ENCODE measurements around the gene TTC24.

TTC24 gene

DNA sequence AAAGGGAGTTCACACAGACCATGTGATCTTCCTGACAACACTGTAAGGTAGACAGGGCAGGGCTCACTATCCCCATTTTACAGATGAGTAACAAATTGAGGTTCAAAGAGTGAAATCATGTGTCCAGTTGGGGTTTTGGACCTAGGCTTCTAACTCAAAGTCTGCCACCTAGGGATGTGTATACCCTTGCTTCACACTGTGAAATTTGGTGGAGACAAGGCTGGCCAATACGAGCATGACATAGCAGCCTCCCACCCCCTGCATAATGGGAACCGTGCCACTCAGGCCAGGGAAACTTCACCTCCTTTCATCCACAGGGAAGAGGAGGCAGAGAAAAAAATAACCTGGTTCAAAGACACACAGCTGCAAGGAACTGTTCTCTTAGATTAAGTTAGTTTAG, 14.0 kb upstream of the TTC24 start:
- FAIRE-seq (no peak), DNase-seq (ENCODE audit: insufficient read length, low spot score) (no peak)
- TF ChIP-seq POLR2A (IDR thresholded peaks at IDR 0.05; ENCODE audit: low read depth, low read length) = no peak

DNA sequence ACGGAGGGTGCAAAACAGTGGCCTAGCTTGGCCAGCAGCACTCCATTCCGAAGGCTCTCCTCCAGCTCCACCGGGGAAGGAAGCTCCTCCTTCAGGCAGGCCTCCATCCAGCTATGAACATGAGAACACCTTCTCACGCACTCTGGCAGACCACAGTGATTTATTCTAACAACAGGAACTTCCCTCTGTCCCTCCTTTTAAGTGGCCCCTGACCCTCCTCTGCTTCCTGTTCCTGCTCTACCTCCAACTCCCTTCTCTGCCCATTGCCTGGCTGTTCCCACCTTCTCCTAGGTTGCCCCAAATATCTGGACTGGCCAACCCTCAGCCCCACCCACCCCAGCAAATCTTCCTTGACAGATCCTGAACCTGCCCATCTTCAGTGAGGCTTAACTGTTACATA, 13.1 kb upstream of the TTC24 start:
- no peak for FAIRE-seq
- no peak for TF ChIP-seq POLR2A (IDR thresholded peaks at IDR 0.05; ENCODE audit: low read depth, low read length)

DNA sequence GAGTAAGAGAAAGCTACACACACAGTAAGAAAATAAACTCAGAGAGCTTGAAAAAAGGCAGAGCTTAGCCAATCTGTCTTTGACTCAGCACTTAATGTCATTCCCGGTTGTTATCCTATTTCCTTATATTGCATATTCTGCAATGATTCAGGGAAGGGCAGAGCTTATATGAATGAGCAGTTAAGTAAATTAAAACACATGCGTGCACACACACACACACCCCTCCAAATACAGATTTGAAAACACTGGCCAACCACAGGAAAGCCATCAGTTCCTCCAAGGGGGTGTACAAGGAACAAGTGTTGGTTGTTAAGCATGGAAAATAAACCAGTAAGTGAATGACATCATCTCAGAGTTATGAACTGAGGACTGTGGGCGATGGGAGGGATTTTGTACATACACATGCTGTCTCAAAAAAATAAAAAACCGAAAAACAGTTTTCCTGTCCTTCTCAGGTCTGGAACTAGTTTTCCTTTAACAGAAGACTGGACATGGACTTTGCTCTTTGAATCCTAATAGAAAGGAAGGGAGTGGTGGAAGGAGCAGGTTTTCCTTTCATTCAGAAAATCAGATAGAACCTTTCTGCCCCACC, 8.2 kb upstream of the TTC24 start:
- no peak for TF ChIP-seq POLR2A (IDR thresholded peaks at IDR 0.05; ENCODE audit: low read depth, low read length)
- FAIRE-seq (no peak), DNase-seq (ENCODE audit: insufficient read length, low spot score) (peak; percentile 80)

More for the DNA sequence above, 13.1 kb upstream of the TTC24 start:
- DNase-seq (ENCODE audit: insufficient read length, low spot score) = no peak

DNA sequence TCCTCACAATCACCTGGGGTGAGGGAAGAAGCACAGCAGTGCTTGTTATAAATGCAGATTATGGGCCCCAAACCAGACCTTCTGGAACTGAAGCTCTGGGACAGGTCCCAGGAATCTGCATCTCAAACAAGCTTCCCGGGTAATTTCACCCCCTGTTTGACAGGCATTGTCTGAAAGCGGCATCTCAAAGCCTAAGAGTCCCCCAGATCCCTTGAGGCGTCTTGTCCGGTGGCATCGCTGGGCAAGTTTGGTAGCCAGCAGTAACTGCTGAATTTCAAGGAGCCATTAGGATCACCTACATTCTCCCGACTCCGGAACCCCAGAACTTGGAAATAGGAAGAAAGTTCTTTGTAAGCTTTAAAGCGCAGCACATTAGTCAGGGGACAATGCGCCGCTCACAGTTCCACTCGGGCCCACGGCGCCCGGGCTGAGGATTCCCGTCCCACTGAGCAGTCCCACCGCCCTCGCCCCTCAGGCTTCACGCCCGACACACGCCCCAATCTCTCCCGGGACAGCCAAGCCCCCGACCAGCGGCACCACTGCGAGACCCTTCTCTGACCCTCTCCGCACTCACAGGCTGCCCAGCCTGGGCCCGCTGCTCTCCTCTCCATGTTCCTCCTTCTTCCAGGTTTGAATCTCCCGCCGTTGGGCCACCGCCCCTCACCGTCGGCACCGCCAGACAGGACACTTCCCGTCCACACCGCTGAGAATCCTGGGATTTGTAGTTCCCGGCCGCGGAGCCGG, 7.4 kb upstream of the TTC24 start, which contains the start of gene IQGAP3:
TSS of gene IQGAP3 (minus strand) at position 647 of the 744 bp plus-strand sequence. CDS start at position 611, 36 bp downstream.
- DNase-seq (ENCODE audit: insufficient read length, low spot score) (peak; percentile 99), FAIRE-seq (no peak)
- peak; percentile 63 for TF ChIP-seq POLR2A (IDR thresholded peaks at IDR 0.05; ENCODE audit: low read depth, low read length)

DNA sequence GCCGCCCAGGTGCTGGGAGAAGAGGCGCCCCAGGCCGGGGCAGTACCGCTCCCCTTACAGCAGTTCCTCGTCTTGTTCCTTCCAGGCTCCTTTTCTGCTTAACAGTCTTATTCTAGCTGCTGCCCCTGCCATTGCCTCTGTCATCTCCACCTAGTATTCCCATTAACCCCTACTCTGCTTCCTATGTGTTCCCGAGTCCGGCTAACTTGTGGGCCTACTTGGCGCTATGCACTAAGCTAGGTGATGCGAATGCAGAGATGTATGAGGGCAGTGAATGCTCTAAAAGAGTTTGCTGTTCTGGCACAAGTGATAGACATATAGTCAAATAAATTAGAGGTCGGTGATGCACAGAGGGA, 6.9 kb upstream of the TTC24 start:
- FAIRE-seq (no peak), DNase-seq (ENCODE audit: insufficient read length, low spot score) (no peak)
- no peak for TF ChIP-seq POLR2A (IDR thresholded peaks at IDR 0.05; ENCODE audit: low read depth, low read length)

DNA sequence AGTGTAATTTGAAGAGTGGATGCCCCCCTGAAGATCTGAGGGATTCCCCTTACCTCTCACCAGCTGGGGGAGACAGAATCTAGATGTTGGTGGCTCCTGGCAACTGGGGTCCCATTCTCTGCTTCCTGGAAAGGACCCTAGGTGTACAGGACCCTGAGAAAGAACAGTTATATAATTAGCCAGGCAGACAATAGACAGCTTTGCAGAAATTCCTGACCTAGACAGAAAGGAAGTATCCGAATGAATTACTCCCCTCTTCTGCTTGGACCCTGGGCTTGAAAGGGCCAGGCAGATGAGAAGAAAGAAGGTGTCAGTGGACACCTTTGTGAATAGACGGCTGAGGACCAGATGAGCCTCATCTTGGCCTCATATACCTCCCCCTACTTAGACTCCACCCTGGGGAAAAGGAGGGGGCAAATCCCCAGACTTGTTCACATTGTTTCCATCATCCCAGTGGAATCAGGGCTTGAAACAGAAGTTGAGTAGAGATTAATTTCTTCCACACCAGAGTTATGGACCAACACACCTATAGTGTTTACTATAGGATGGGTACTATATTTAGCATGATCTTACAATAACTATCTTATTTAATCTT, 5.4 kb upstream of the TTC24 start:
- FAIRE-seq = no peak
- TF ChIP-seq POLR2A (IDR thresholded peaks at IDR 0.05; ENCODE audit: low read depth, low read length) = no peak
- DNase-seq (ENCODE audit: insufficient read length, low spot score) = no peak

DNA sequence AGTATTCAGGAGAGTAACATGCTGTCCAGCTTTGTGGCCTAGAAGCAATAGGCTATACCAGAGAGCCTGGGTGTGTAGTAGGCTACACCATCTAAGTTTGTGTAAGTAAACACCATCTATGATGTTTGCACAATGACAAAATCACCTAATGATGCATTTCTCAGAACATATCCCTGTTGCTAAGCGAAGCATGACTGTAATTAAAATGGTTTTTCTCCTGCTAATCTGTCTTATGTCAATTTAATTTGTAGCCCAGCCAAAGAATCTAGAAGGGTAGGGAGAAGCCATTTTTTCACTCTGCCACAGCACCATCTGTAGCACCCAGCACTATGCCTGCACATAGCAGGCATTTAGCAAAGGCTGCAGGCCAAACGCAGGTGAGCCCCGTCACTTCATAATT, 2.0 kb upstream of the TTC24 start:
- no peak for DNase-seq (ENCODE audit: insufficient read length, low spot score)
- no peak for TF ChIP-seq POLR2A (IDR thresholded peaks at IDR 0.05; ENCODE audit: low read depth, low read length)
- no peak for FAIRE-seq

DNA sequence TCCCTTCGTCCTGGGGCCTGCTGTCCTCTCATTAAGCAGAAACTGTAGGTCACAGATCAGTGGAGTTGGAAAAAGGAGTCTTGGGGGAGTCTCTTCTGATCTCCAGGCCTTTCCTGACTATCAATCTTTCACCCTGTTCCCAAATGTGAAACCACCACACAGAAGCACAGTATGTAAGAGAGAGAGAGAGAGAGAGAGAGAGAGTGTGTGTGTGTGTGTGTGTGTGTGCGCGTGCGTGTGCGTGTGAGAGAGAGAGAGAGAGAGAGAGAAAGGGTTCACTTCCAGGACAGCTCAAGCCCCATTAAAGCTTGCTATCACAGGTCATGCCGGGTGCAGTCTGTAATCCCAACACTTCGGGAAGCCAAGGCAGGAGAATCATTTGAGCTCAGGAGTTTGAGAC, 1.5 kb upstream of the TTC24 start:
- no peak for DNase-seq (ENCODE audit: insufficient read length, low spot score)
- no peak for FAIRE-seq
- TF ChIP-seq POLR2A (IDR thresholded peaks at IDR 0.05; ENCODE audit: low read depth, low read length) = no peak

DNA sequence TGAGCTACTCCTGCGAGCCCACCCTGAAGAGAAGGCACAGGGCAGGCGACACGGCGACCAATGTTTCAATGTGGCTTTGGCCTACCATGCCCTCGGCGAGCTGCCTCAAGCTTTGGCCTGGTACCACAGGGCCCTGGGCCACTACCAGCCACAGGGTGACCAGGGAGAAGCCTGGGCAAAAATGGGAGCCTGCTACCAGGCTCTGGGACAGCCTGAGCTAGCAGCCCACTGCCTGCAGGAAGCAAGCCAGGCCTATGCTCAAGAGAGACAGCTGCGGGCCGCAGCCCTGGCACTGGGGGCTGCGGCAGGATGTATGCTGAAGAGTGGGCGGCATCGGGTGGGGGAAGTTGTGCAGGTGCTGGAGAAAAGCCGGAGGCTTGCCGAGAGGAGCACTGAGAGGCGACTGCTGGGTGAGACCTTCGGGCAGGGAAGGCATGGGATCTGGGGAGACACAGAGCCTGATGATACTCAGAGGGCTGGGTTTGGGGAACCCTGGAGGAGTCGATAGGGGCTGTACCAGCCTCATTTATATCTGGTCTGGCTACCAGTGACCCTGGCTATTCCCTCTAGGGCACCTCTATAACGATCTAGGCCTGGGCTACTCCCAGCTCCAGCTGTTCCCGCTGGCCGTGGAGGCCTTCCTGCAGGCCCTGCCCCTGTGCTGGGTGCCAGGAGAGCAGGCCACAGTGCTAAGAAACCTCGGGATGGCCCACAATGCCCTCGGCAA, 2.3 kb downstream of the TTC24 start:
- no peak for TF ChIP-seq POLR2A (IDR thresholded peaks at IDR 0.05; ENCODE audit: low read depth, low read length)
- FAIRE-seq (no peak), DNase-seq (ENCODE audit: insufficient read length, low spot score) (no peak)

DNA sequence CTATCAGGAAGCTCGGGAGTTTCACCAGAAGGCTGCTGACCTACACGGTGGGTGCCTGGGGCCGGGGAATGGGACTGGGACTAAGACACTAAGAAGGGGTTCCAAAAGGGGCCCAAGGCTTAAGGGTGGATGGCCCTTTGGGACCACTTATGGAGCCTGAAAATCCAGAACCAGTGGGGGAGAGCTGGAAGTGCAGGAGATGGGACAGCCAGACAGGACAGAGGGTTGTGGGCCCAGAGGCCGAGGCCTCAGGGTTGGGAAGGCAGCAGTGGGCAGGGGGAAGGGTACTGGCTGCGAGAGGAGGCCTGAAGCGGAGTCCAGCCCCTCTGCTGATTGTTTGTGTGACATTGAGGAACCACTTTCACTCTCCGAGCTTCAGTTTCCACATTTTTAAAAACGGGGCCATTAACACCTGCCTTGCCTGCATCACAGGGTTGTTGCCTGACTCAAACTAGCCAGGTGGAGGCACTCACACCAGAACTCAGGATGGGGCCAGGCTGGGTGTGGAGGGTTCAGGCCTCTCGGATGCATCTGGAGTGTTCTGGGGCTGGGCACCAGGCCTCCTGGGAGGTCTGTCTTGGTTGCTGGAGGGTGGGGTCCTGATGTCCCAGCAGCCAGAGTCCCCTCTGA, 3.0 kb downstream of the TTC24 start:
- TF ChIP-seq POLR2A (IDR thresholded peaks at IDR 0.05; ENCODE audit: low read depth, low read length) = no peak
- FAIRE-seq (no peak), DNase-seq (ENCODE audit: insufficient read length, low spot score) (no peak)

DNA sequence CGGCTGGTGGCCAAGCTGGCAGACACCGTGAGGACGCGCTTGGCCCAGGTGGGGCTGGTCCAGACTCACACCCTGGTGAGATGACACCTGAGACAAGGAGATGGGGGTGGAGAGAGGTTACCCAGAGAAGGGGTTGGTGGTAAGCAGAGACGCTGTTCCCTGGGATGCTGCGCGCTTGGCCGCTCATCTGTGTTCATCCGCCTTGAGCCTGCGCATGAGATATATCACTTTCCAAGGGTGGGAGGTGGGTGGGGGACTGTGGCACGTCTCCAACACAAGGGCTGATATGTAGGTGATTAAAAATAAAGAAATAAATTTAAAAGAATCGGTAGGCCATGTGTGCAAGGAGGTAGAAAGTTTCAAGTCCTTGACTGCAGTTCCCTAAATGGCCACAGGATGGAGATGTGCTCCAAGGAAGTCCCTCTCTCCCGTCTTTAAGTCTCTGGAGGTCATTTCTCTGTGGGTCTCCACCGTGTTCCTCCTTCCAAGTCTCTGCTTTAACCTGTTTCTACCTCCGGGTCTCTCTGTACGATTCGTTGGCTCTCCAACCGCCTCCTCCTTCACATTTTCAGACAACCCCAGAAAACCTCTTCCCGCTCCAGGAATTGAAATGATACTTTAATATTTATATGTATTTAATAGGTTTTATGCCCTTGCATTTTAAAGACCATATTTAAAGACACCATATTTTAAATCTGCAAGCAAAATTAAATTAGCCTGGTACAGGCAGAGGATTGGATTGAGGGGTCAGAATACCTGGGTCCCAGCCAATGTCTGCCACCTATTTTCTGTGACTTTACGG, 4.5 kb downstream of the TTC24 start:
- no peak for TF ChIP-seq POLR2A (IDR thresholded peaks at IDR 0.05; ENCODE audit: low read depth, low read length)
- FAIRE-seq (no peak), DNase-seq (ENCODE audit: insufficient read length, low spot score) (peak; percentile 73)

DNA sequence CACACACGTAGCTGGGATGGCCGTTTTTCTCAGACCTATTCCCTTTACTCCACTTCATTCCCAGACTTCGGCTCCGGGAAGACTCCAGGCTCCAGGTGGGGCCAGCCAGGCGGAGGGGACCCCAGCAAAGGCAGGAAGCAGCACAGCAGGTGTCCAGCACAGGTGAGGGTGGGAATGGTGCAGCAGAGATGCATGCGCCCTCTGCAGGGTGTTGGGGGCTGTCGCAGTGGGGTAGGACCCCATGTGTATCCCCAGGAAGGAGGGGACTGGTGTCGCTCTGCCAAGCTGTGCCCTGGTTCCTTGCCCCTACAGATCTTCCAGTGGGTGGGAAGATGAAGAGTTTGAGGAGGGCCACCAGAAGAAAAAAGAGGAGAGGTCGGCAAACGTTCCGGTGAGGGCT, 5.3 kb downstream of the TTC24 start:
- FAIRE-seq = no peak
- DNase-seq (ENCODE audit: insufficient read length, low spot score) = no peak
- TF ChIP-seq POLR2A (IDR thresholded peaks at IDR 0.05; ENCODE audit: low read depth, low read length) = no peak

DNA sequence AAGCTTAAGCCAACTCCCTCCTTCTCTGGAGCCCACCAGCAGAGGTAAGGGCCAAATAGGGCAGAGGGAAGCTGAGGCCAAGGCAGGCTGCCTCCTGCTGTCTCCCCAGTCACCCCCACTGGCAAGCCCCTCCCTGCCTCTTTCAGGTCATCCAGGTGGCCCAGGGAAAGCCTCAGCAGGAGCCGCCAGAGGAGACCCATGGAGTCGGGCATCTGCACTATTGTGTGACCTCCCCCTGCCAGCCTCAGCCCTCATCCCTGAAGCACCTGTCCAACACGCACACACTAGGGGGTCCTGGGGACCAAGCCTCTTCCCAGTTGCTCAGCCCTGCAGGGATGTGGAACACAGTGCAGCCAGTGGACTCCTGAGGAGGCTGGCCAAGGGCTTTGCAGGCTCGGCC, 6.8 kb downstream of the TTC24 start:
- DNase-seq (ENCODE audit: insufficient read length, low spot score) = no peak
- no peak for TF ChIP-seq POLR2A (IDR thresholded peaks at IDR 0.05; ENCODE audit: low read depth, low read length)
- FAIRE-seq = no peak

Data from H54 (cell line).